Activated CD4-positive, alpha-beta T cell treated with anti-CD3 and anti-CD28 coated beads, Interleukin-2, amount 10 ng/mL, durations not matched to agents 7 days and 5 days (primary cell): Measurements from ENCODE around the gene BPGM. TPM values are rescaled to one million over a fixed set of nuclear protein-coding genes. Genes with fewer than 3 reads are reported as not detected.
"Not testable (repeated sequence)": the region's sequence is repeated elsewhere in the genome, so short reads cannot be mapped to it uniquely, and the experiment has no call there.

Experiments used
- CTCF ChIA-PET: fragments of 350-600 bp; sonication (Branson Sonifier 250); formaldehyde crosslinking; loops from one replicate; lab custom pipeline; 2021; ENCODE audit warnings: antibody characterized with exemption; lab: Charles Lee
- POLR2A ChIA-PET: fragments of 350-600 bp; sonication (Branson Sonifier 250); formaldehyde crosslinking; loops from one replicate; lab custom pipeline; 2021; ENCODE audit warnings: antibody characterized with exemption; lab: Charles Lee
- DNase-seq: peaks from one replicate; pipeline ENCODE4 v3.0.0-alpha.2; 2020
- H3K27ac Mint-ChIP-seq: one replicate; pipeline ENCODE4 v1.8.0; 2021; ENCODE audit warnings: mild to moderate bottlenecking, moderate library complexity, mixed read lengths
- H3K27me3 Mint-ChIP-seq: one replicate; pipeline ENCODE4 v1.8.0; 2021; ENCODE audit warnings: mixed read lengths
- H3K36me3 Mint-ChIP-seq: one replicate; pipeline ENCODE4 v1.8.0; 2021; ENCODE audit warnings: low read depth, mixed read lengths
- H3K4me1 Mint-ChIP-seq: one replicate; pipeline ENCODE4 v1.8.0; 2021; ENCODE audit warnings: mixed read lengths
- H3K4me3 Mint-ChIP-seq: one replicate; pipeline ENCODE4 v1.8.0; 2021; ENCODE audit warnings: mild to moderate bottlenecking, moderate library complexity, mixed read lengths
- H3K9me3 Mint-ChIP-seq: one replicate; pipeline ENCODE4 v1.8.0; 2021; ENCODE audit warnings: mixed read lengths
- total RNA-seq, 2 experiments: library from RNA; stranded (reverse); gene quantifications; one replicate each; pipeline ENCODE4 v1.2.3, GENCODE V29; 2021

BPGM gene
- total RNA-seq, 2 experiments from 2014 or later: 14.6 to 15.5 TPM

GRCh38 chr7:134637441-134637840 is 9.2 kb upstream of the BPGM start:
- Mint-ChIP-seq H3K27me3 (no peaks in the 10 kb centered on the region), H3K9me3 (peaks cover 8% of the 10 kb centered on the region), H3K36me3 (peaks cover 14% of the 10 kb centered on the region), H3K4me1 (peaks cover 48% of the 10 kb centered on the region), H3K4me3 (no peak overlapping the region), H3K27ac (peak overlapping the region; percentile 34)
- POLR2A ChIA-PET: no interaction called here
- no peak for DNase-seq
- CTCF ChIA-PET: interaction anchor here (0.7 to 4.0 kb wide), 4 partner anchors 9 to 610 kb away, joined by 3 to 29 read pairs (median 3); partner anchors contain the start of gene BPGM

- Mint-ChIP-seq H3K27me3 (no peaks in the 10 kb centered on the region), H3K4me3 (no peak overlapping the region), H3K36me3 (peaks cover 14% of the 10 kb centered on the region), H3K4me1 (peaks cover 50% of the 10 kb centered on the region), H3K27ac (peak overlapping the region; percentile 34), H3K9me3 (peaks cover 8% of the 10 kb centered on the region)
- no peak for DNase-seq
- ChIA-PET POLR2A (no interaction called here), CTCF (interaction anchor here (4.0 kb wide), 1 partner anchor 8 kb away, joined by 29 read pairs; the partner anchor contains the start of gene BPGM)
Measured at GRCh38 chr7:134637934-134638719, 8.5 kb upstream of the BPGM start.

GRCh38 chr7:134639061-134639460 is 7.6 kb upstream of the BPGM start:
- DNase-seq: no peak
- Mint-ChIP-seq H3K36me3 (peaks cover 14% of the 10 kb centered on the region), H3K9me3 (peaks cover 8% of the 10 kb centered on the region), H3K4me3 (no peak overlapping the region), H3K4me1 (peaks cover 51% of the 10 kb centered on the region), H3K27me3 (no peaks in the 10 kb centered on the region), H3K27ac (no peak overlapping the region)
- ChIA-PET POLR2A (no interaction called here), CTCF (no interaction called here)

GRCh38 chr7:134639683-134640279 is 6.9 kb upstream of the BPGM start:
- H3K4me1 Mint-ChIP-seq: peaks cover 50% of the 10 kb centered on the region
- H3K36me3 Mint-ChIP-seq: peaks cover 14% of the 10 kb centered on the region
- no peak overlapping the region for H3K27ac Mint-ChIP-seq
- no peaks in the 10 kb centered on the region for H3K27me3 Mint-ChIP-seq
- H3K9me3 Mint-ChIP-seq: peaks cover 8% of the 10 kb centered on the region
- ChIA-PET POLR2A (no interaction called here), CTCF (interaction anchor here (0.6 to 1.8 kb wide), 6 partner anchors 10 to 85 kb away, joined by 3 to 6 read pairs (median 3); no protein-coding TSS in a partner anchor)
- DNase-seq: no peak
- H3K4me3 Mint-ChIP-seq: no peak overlapping the region

GRCh38 chr7:134640842-134641715 is 5.6 kb upstream of the BPGM start:
- H3K36me3 Mint-ChIP-seq: peaks cover 14% of the 10 kb centered on the region
- H3K27ac Mint-ChIP-seq: peak overlapping the region; percentile 3
- H3K9me3 Mint-ChIP-seq: peaks cover 8% of the 10 kb centered on the region
- DNase-seq: no peak
- H3K4me1 Mint-ChIP-seq: peaks cover 41% of the 10 kb centered on the region
- H3K4me3 Mint-ChIP-seq: no peak overlapping the region
- H3K27me3 Mint-ChIP-seq: no peaks in the 10 kb centered on the region
- ChIA-PET POLR2A (no interaction called here), CTCF (interaction anchor here (0.5 to 1.8 kb wide), 7 partner anchors 12 to 1216 kb away, joined by 3 to 6 read pairs (median 3); no protein-coding TSS in a partner anchor)

- POLR2A ChIA-PET, H3K4me3 Mint-ChIP-seq, H3K9me3 Mint-ChIP-seq, H3K27me3 Mint-ChIP-seq, DNase-seq, H3K36me3 Mint-ChIP-seq: not testable (repeated sequence)
- Mint-ChIP-seq H3K27ac (peak overlapping the region; percentile 46), H3K4me1 (peaks cover 33% of the 10 kb centered on the region)
- CTCF ChIA-PET: interaction anchor here (0.6 to 0.9 kb wide), 2 partner anchors 87 to 1215 kb away, joined by 3 read pairs; no protein-coding TSS in a partner anchor
Measured at GRCh38 chr7:134641981-134642380, 4.7 kb upstream of the BPGM start.

- no peak overlapping the region for H3K4me3 Mint-ChIP-seq
- CTCF ChIA-PET: interaction anchor here (1.0 to 1.1 kb wide), 2 partner anchors 16 to 107 kb away, joined by 3 read pairs; no protein-coding TSS in a partner anchor
- DNase-seq: no peak
- H3K27ac Mint-ChIP-seq: no peak overlapping the region
- POLR2A ChIA-PET: no interaction called here
- H3K27me3 Mint-ChIP-seq: no peaks in the 10 kb centered on the region
- peaks cover 4% of the 10 kb centered on the region for H3K9me3 Mint-ChIP-seq
- peaks cover 3% of the 10 kb centered on the region for H3K36me3 Mint-ChIP-seq
- peaks cover 24% of the 10 kb centered on the region for H3K4me1 Mint-ChIP-seq
Measured at GRCh38 chr7:134643131-134643530, 3.5 kb upstream of the BPGM start.

GRCh38 chr7:134645478-134645877 is 1.2 kb upstream of the BPGM start:
- H3K36me3 Mint-ChIP-seq: peaks cover 11% of the 10 kb centered on the region
- H3K4me1 Mint-ChIP-seq: peaks cover 34% of the 10 kb centered on the region
- peaks cover 4% of the 10 kb centered on the region for H3K9me3 Mint-ChIP-seq
- H3K27me3 Mint-ChIP-seq: no peaks in the 10 kb centered on the region
- POLR2A ChIA-PET: interaction anchor here (1.2 kb wide), 1 partner anchor 341 kb away, joined by 3 read pairs; the partner anchor contains the start of gene AGBL3
- no peak overlapping the region for H3K4me3 Mint-ChIP-seq
- CTCF ChIA-PET: interaction anchor here (0.9 to 5.1 kb wide), 11 partner anchors 9 to 341 kb away, joined by 3 to 29 read pairs (median 4); partner anchors contain the start of gene AGBL3
- no peak overlapping the region for H3K27ac Mint-ChIP-seq
- no peak for DNase-seq

GRCh38 chr7:134645935-134646334 is 718 bp upstream of the BPGM start:
- Mint-ChIP-seq H3K9me3 (peaks cover 4% of the 10 kb centered on the region), H3K4me1 (peaks cover 31% of the 10 kb centered on the region), H3K36me3 (peaks cover 11% of the 10 kb centered on the region), H3K4me3 (no peak overlapping the region), H3K27ac (no peak overlapping the region), H3K27me3 (no peaks in the 10 kb centered on the region)
- DNase-seq: peak; percentile 22
- CTCF ChIA-PET: interaction anchor here (1.0 to 5.1 kb wide), 10 partner anchors 8 to 341 kb away, joined by 3 to 29 read pairs (median 4); partner anchors contain the start of gene AGBL3
- POLR2A ChIA-PET: interaction anchor here (1.2 to 2.2 kb wide), 2 partner anchors 12 to 340 kb away, joined by 3 to 11 read pairs; partner anchors contain the start of gene AGBL3

GRCh38 chr7:134648456-134648855 is 1.8 kb downstream of the BPGM start:
- H3K27me3 Mint-ChIP-seq: no peaks in the 10 kb centered on the region
- CTCF ChIA-PET: interaction anchor here (0.6 to 5.1 kb wide), 6 partner anchors 11 to 103 kb away, joined by 3 to 29 read pairs (median 4); no protein-coding TSS in a partner anchor
- peaks cover 11% of the 10 kb centered on the region for H3K36me3 Mint-ChIP-seq
- no peak overlapping the region for H3K27ac Mint-ChIP-seq
- no peak for DNase-seq
- no peaks in the 10 kb centered on the region for H3K9me3 Mint-ChIP-seq
- H3K4me1 Mint-ChIP-seq: peaks cover 29% of the 10 kb centered on the region
- H3K4me3 Mint-ChIP-seq: no peak overlapping the region
- POLR2A ChIA-PET: no interaction called here

- Mint-ChIP-seq H3K36me3 (peaks cover 18% of the 10 kb centered on the region), H3K4me3 (peak overlapping the region; percentile 35), H3K4me1 (peaks cover 34% of the 10 kb centered on the region), H3K27ac (no peak overlapping the region), H3K9me3 (peaks cover 3% of the 10 kb centered on the region), H3K27me3 (no peaks in the 10 kb centered on the region)
- POLR2A ChIA-PET: no interaction called here
- DNase-seq: no peak
- CTCF ChIA-PET: interaction anchor here (0.7 to 3.6 kb wide), 2 partner anchors 10 to 20 kb away, joined by 3 to 19 read pairs; no protein-coding TSS in a partner anchor
Measured at GRCh38 chr7:134649226-134649775, 2.6 kb downstream of the BPGM start.
